GM21529 (cell line): ENCODE data around the gene PHF2.

Experiments
- ATAC-seq: cut with Tn5 transposase; IDR thresholded peaks from one replicate; pipeline ENCODE4 v1.9.1; 2021; ENCODE audit not compliant: unreplicated experiment

The PHF2 gene

DNA sequence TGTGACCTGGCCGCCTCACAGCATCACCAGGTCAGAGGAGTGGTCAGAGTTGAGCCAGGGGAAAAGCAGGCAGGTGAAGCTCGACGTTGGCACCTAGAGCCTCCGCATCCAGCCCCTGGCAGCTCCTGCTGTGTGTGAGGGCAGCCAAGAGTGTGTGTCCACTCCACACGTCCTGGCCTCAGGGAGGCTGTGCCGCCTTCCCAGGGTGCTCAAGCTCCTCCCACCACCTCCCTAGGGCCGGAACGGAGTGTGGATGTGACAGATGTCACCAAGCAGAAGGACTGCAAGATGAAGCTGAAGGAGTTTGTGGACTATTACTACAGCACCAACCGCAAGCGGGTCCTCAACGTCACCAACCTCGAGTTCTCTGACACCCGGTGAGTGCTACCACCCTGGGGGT is 72.5 kb downstream of the PHF2 start:
- no peak for ATAC-seq

DNA sequence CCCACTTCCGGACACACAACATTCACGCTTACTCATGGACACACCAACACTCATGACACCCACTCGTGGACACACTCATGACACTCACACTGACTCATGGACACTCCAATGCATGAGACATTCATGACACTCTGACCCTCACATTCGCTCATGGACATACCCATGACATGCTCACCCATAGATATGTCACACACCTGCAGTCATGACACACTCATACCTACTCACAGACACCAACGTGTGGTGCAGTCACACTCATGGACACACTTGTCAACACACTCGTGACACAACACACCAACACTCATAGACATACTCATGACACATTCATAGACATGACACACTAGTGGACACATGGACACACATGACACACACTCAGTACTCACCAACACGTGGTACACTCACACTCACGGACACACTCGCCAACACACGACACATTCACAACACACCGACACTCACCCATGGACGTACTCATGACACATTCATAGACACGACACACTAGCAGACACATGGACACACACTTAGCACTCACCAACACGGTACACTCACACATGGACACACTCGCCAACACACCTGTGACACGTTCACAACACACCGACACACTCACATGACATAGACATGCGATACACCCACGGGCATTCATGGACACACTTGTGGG is 73.4 kb downstream of the PHF2 start:
- ATAC-seq: no peak

DNA sequence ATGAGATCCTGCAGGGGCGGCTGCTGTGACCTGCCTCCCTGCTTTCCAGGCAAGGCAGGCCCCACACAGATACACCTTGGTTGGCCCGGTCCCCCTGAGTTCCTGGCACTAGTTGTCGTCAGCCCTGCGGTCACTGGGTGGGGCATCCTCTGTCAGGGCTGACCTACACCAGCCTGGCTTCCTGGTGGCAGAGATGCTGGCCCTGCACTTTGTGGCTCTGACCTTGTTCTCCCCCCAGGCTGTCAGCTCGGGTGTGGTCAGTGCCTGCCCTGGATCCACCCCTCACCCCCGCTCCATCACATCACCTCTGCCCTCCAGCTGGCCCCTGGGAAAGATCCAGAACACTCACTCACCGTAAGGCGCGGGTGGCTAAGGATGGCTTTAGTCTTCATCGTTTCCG is 74.1 kb downstream of the PHF2 start:
- ATAC-seq: no peak

DNA sequence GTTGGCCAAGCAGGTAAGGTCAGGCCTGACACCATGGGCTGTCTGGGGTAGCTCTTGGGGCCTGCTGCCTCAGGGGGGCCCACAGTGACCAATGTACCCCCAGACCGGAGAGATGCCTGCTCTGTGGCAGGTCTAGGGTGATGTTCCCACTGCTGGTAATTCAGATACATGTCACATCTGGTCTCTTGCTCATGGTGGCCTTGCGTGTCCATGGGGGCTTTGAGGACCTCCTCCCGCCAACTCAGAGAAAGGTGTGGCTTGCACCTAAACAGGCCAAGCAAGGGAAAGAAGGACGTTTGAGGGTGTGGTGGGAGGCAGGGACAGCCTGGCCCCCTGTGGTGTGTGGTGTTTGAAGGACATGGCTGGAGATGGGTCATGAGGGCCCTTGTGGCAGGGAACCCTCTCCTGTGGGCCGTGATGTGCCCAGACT is 75.2 kb downstream of the PHF2 start:
- ATAC-seq: no peak

DNA sequence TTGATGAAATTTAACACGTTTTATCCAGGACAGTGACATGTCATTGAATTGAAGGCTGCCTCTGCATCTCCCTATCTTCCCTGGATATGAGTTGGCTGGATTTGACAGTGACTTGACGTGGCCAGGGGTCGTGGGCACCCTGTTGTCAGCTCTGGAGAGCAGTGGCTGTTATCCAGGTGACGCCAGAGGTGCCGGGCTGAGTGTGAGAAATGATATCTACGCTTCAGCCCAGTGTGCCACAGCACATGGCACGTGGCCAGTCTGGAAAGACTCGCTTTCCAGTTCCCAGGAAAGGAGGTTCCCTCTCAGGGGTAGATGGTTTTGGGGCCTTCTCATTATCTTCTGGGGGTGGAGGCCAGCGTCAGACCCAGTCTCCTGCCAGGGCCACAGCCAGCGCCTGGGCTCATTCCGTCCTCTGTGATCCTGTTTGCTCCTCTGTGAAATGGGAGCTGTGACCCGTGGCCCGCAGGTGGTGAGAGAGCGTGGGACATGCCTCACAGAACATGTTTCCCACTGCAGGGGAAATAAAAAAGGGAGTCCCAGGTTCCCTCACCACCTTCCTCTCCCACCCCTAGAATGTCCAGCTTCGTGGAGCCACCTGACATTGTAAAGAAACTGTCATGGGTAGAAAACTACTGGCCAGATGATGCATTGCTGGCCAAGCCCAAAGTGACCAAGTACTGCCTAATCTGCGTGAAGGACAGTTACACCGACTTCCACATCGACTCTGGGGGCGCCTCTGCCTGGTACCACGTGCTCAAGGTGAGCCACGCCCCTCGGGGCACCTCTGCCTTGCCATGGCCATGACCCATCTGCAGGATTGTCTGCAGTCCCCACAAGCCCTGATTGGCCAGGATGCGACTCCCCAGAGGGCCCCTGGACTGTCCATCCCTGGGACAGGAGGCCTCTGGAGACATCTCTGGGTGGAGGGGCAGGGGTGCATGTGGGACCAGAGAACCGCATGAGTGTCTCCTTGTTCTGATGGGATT is 76.5 kb downstream of the PHF2 start:
- ATAC-seq: no peak

DNA sequence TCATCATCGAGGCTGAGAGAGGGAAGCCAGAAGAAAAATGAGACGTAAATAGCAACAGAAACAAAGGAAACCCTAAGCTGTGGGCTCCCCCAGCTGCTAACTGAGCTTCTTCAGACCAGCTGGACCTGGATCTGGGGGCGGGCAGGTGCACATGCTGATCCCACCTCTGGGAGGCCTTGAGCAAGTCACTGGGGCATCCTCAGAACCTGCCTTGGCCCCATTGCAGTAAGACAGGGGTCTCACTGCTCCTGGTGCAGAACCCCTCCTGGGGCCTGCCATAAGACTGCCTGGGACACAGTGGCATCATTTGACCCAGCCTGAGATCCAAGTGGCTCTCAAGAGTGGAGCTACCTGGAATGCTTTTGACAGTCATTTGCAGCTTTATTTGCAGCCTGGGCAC is 77.4 kb downstream of the PHF2 start:
- ATAC-seq: no peak

DNA sequence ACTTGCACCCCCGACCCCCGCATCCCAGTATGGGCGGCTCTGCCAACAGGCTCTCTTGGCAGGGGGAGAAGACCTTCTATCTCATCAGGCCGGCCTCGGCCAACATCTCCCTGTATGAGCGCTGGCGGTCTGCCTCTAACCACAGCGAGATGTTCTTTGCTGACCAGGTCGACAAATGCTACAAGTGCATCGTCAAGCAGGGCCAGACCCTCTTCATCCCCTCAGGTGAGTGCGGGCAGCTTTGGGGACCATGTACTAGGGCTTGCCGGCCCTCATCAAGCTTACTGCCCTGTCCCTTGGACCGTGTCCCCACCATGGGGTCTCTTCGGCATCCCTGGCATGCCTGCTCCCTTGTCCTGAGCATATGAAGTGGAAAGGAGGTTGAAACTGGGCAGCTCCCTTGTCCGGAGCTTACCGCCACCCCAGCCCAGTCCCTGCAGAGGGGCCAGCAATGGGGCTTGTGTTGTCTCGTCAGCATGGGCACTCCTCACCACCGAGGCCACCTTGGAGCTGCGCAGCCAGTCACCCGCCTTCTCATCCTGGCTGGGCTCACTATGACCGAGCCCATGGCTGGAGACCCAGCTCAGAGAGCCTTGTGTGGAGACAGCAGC is 78.1 kb downstream of the PHF2 start:
- ATAC-seq: no peak

DNA sequence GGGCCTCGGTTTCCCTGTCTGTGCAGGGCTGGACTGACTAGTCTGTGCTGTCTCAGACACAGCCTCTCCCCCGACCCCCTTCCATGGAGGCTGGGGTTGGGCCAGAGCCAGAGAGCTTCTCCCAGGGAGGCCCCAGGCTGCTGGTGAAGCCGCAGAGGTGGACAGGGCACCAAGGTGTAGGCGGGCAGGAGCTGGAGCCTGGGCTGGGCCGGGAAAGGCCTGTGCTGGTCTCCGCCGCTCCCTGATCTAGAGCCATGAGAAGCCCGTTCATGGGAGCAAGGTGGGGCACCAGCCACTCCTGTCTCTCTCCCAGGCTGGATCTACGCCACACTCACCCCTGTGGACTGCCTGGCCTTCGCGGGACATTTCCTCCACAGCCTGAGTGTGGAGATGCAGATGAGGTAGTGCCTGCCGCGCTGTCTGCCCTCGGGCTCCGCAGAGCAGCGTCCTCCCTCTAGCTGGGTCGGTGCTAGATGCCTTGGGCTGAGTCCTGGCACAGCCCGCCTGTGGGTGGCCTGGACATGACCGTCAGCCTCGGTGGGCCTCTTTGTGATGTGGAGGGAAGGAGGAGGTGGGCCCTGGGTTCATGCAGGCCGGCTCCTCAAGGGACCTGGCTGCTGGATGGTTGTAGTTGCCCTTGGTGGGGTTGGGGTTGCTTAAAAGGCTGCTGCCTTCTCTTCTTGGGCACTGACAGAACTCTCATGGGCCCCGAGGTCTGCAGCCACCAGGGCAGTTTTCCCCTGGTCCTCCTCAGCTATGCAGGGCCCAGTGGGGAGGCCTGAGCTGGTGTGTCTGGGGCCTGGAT is 79.4 kb downstream of the PHF2 start:
- no peak for ATAC-seq

DNA sequence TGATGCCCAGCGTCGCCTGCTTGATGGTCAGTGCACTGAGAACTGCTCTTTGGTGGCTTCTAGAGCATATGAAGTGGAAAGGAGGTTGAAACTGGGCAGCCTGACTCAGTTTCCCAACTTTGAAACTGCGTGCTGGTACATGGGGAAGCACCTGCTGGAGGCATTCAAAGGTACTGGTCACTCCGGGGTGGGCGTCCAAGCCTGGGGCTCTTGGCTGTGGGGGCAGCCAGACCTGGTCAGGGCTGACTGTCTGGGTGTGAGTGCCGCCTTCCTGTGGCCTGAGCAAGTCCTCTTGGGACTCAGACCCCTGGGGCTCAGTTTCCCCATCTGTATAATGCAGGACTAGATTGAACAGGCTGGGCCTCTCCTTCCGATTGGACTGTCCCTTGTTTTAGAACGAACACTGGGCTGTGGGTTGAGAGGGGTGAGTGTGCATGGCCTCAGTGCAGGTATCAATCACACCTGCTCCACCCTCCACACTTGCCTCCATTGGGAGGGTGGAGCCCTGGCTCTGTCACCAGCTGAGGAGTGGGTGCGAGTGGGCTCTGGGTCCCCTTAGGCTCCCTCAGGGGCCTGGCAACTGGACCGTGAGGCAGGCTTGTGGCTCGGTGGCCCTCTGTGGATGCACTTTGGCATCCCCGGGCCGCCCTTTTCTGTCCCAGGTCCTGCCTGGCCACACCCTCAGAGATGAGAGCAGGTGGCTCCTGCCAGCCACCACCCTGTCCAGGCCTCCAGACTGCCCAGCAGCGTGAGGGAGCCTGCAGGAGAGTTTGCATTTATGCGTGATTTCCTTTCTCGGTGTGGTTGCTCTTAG is 80.2 kb downstream of the PHF2 start:
- no peak for ATAC-seq

DNA sequence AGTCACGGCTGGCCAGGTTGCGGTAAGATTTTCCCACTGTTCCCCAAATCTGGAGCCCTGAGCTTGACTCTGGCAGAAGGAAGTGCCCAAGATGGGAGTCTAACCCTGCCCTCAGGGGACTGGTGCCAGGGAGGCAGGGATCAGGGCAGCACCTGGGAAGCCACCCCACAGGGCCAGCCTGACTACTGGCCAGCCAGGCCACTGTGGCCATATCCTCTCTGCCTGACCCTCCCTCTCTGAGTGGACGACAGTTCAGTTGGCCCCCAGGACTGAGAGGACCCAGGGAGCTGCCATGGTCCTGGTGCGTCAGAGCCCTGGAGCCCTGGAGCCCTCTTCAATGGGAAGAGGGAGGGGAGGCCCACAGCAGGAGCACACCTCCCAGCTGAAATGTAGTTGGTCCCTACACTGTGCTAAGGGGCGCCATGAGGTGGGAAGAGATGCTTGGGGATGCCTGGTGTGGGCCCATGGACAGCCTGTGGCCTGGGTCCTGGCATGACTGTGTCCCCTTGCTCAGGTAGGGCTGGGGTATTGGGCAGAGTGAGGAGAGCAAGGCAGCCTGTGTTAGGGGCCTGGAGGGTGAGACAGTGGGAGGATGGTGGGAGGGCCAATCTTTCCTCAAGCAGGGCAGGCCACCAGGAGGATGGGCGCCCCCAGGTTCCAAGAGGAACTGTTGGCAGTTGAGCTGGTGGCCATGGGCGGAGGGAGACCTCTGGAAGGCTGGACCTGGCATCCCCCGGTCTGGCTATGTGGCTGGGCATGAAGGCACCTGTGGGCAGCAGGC is 81.1 kb downstream of the PHF2 start:
- no peak for ATAC-seq

DNA sequence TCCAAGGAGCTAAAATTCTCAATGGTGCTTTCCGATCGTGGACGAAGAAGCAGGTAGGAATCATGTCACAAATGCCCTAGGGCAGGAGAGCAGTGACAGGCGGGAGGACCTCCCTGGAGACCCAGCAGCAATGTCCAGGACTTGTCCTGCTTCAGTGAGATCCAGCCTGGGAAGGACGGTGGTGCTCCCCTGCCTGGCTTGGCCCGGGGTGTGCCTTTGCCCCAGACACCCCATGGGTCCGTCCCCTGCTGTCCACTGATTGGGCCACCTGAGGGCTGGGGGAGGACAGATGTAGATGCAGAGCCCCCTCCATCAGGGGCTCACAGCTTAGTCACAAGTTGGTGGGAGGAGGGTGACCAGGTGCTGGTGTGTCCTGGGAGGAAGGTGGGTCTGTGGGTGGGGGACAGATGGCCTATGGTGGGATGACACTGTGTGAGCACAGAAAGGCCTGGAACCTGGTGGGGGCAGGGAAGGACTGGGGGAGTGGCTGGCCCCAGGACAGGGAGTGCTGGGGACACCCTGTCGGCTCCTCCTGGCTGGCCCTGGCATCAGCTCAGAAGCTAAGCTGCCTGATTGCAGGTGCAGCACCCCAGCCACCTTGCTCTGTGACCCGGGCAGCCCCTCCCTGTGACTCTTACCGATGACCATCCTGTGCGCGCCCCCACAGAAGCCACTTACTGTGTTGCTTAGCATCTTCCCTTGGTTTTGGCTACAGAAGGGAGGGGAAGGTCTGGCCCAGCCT is 82.0 kb downstream of the PHF2 start:
- ATAC-seq: no peak

DNA sequence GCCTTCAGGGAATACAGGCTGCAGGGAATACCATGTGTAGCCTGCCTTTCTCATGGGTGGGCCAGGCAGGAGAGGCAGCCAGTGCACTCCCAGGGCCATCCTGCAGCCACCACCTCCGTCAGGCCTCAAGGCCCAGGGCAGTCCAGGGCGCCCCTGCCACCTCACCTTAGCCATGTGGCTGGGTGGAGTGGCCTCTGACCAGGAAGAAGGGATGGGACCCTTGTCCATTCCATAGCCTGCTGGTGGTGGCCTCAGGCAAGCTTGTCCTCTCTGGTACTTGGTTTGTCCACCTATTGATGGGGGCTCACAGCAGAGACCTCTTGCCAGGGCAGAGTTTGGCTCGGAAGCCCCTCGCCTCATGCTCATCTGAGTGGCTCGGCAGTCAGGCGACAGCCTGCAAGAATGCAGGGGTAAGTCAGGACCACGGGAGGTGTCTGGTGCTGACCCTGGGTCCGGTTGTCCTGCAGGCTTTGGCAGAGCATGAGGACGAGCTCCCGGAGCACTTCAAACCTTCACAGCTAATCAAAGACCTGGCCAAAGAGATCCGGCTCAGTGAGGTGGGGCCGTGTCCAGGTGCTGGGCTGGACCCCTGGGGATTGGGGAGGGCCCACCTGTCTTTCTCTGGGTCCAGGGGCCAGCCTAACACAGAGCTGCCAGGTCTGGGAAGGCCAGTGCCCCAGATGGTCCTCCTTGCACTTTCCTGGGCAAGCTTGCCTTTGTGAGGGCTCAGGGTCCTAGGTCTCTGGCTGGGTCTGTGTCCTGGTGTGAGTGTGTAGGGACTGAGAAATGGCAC is 82.9 kb downstream of the PHF2 start:
- ATAC-seq: no peak

DNA sequence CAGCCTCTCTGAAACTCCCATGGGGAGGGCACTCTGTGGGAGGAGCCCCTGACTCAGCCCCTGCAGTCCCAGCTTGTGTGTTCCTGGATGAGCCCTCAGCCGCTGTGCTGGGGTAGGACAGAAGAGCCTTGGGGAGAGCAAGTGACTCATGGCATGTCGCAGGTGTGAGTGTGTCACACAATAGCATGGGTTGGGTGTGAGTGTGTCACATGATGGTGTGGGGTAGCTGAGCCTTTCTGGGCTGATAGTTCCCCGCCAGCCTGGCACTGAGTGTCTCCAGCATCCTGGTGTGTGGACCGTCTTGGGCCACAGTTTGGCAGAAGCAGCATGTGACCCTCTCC is 83.4 kb downstream of the PHF2 start:
- no peak for ATAC-seq

DNA sequence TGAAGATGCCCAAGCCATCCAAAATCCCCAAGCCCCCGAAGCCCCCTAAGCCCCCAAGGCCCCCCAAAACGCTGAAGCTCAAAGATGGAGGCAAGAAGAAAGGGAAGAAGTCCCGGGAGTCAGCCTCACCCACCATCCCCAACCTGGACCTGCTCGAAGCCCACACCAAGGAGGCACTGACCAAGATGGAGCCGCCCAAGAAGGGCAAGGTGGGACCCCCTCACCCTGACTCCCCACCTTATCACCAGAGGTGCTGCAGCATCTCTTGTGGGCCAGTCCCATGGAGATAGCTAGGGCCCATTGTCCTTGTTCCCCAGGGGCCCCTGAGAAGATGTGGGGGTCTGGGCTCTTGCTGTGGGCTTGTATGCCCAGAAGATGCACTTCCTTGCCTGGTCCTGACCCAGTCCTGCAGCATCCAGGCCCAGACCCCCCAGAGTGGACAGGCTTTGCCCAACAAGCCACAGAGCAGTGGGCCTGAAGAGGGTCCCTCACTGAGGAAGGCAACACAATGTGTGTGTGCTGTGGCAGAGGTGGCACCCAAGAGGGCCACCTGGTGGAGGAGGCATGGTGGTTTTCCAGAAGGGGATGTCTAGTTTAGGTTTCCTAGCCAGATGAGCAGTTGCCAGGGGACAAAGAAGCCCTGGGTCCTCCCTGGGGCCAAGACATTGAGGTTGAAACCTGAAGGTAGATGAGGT is 84.1 kb downstream of the PHF2 start:
- no peak for ATAC-seq

DNA sequence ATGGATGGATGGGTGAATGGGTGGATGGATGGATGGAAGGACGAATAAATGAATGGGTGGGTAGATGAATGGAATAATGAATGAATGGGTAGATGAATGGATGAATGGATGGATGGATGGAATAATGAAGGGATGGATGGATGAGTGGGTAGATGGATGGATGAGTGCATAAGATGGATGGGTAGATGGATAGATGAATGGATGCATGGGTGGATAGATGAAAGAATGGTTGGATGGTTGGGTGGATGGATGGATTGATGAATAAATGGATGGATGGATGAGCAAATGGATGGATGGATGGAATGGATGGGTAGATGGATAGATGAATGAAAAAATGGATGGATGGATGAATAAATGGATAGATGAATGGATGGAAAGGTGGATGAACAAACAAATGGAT is 85.2 kb downstream of the PHF2 start:
- ATAC-seq: no peak

DNA sequence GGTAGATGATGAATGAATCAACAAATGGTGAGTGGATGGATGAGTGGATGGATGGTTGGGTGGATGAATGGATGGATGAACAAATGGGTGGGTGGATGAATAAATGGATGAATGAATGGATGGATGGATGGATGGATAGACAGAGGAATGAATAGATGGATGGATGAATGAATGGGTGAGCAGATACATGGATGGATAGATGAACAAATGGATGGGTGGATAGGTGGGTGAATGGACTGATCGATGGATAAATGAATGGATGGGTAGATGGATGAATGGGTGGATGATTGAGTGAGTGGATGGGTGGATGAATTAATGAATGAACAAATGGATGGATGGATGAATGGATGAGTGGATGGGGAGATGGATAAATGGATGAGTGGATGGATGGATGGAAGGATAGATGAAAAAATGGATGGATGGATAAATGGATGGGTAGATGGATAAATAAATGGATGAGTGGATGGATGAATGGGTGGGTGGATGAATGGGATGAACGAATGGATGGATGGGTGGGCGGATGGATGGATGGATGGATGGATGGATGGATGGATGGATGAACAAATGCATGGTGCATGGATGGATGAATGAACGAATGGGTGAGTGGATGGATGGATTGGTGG is 85.7 kb downstream of the PHF2 start:
- ATAC-seq: no peak

DNA sequence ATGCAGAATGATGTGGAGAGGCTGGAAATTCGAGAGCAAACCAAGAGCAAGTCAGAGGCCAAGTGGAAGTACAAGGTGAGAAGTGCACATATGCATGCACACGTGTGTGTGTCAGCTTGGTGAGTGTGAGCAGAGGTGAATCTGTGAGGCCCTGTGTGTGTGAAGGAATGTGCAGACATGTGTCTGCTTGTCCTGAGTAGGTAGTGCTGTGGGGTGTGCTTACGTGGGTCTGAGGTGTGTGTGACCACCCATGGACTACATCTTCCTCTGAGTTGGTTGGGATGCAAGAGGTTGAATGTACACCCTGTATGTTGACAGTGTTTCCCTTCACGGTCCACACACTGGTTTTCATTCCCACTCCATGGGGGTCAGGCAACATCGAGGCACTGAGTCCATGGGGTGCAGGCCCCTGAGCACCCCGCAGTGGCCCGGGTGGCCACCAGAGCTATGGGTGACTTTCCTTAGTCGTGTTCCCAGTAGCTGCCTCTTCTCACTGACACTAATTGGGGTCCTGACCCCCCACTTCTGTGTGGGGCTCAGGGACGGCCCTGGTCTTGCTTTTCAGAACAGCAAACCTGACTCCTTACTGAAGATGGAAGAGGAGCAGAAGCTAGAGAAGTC is 86.7 kb downstream of the PHF2 start:
- no peak for ATAC-seq
